ENCODE data around the gene CTNNA2. TPM values are rescaled to one million over a fixed set of nuclear protein-coding genes. Genes with fewer than 3 reads are reported as not detected.

The CTNNA2 gene
- total RNA-seq, 2 donors from 2014 or later, result not detected

GRCh38 chr2:79789811-79790210 lies 277.0 kb downstream of the CTNNA2 start:
- H3K27me3 ChIP-seq, result no peaks in the 10 kb centered on the region
- H3K27ac ChIP-seq, result no peak overlapping the region
- no peaks in the 10 kb centered on the region for H3K36me3 ChIP-seq
- DNase-seq (ENCODE audit: low spot score), result no peak
- TF ChIP-seq, protein P1, sequence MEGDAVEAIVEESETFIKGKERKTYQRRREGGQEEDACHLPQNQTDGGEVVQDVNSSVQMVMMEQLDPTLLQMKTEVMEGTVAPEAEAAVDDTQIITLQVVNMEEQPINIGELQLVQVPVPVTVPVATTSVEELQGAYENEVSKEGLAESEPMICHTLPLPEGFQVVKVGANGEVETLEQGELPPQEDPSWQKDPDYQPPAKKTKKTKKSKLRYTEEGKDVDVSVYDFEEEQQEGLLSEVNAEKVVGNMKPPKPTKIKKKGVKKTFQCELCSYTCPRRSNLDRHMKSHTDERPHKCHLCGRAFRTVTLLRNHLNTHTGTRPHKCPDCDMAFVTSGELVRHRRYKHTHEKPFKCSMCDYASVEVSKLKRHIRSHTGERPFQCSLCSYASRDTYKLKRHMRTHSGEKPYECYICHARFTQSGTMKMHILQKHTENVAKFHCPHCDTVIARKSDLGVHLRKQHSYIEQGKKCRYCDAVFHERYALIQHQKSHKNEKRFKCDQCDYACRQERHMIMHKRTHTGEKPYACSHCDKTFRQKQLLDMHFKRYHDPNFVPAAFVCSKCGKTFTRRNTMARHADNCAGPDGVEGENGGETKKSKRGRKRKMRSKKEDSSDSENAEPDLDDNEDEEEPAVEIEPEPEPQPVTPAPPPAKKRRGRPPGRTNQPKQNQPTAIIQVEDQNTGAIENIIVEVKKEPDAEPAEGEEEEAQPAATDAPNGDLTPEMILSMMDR (IDR thresholded peaks at IDR 0.05), result no peak
- H3K9me3 ChIP-seq, result no peaks in the 10 kb centered on the region
- H3K4me1 ChIP-seq, result no peaks in the 10 kb centered on the region
- no peak overlapping the region for H3K4me3 ChIP-seq

GRCh38 chr2:79792090-79792489 lies 279.2 kb downstream of the CTNNA2 start:
- no peaks in the 10 kb centered on the region for H3K9me3 ChIP-seq
- TF ChIP-seq, protein P1 (IDR thresholded peaks at IDR 0.05), result no peak
- H3K4me3 ChIP-seq, result no peak overlapping the region
- H3K27ac ChIP-seq, result no peak overlapping the region
- no peaks in the 10 kb centered on the region for H3K36me3 ChIP-seq
- H3K4me1 ChIP-seq, result no peaks in the 10 kb centered on the region
- DNase-seq (ENCODE audit: low spot score), result no peak
- H3K27me3 ChIP-seq, result no peaks in the 10 kb centered on the region

- Histone ChIP-seq H3K36me3 (no peaks in the 10 kb centered on the region), H3K9me3 (no peaks in the 10 kb centered on the region), H3K27me3 (no peaks in the 10 kb centered on the region), H3K4me3 (no peak overlapping the region), H3K27ac (no peak overlapping the region), H3K4me1 (no peaks in the 10 kb centered on the region)
- no peak for DNase-seq (ENCODE audit: low spot score)
- TF ChIP-seq, protein P1 (IDR thresholded peaks at IDR 0.05), result no peak
Measured at GRCh38 chr2:79793006-79793405, 280.2 kb downstream of the CTNNA2 start.

- no peak for DNase-seq (ENCODE audit: low spot score)
- Histone ChIP-seq H3K4me3 (no peak overlapping the region), H3K36me3 (no peaks in the 10 kb centered on the region), H3K27ac (no peak overlapping the region), H3K27me3 (no peaks in the 10 kb centered on the region), H3K9me3 (no peaks in the 10 kb centered on the region), H3K4me1 (no peaks in the 10 kb centered on the region)
- TF ChIP-seq, protein P1 (IDR thresholded peaks at IDR 0.05), result no peak
Measured at GRCh38 chr2:79796641-79797040, 283.8 kb downstream of the CTNNA2 start.

- TF ChIP-seq, protein P1 (IDR thresholded peaks at IDR 0.05), result no peak
- Histone ChIP-seq H3K27me3 (no peaks in the 10 kb centered on the region), H3K27ac (no peak overlapping the region), H3K4me3 (no peak overlapping the region), H3K36me3 (no peaks in the 10 kb centered on the region), H3K9me3 (no peaks in the 10 kb centered on the region), H3K4me1 (no peaks in the 10 kb centered on the region)
- DNase-seq (ENCODE audit: low spot score), result no peak
Measured at GRCh38 chr2:79798776-79799175, 285.9 kb downstream of the CTNNA2 start.

DNA sequence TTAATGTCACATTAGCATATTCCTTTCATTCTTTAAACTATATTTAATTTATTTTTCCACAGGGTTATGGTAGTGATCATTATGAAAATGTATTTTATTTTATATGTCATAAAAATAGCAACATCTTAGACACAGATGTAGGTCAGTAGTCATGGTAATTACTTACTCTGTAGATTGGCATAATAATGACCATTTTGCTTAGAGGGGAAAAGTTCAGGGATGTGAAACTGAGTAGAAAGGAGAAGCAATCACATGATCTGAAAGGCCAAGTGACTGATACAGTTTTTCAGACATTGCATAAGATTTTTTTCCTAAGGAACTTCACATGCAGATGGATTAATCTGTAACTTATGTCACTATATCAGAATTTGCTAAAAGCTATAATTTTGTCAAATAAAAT lies 286.9 kb downstream of the CTNNA2 start:
- Histone ChIP-seq H3K36me3 (no peaks in the 10 kb centered on the region), H3K4me1 (no peaks in the 10 kb centered on the region), H3K27ac (no peak overlapping the region), H3K27me3 (no peaks in the 10 kb centered on the region), H3K4me3 (no peak overlapping the region), H3K9me3 (no peaks in the 10 kb centered on the region)
- DNase-seq (ENCODE audit: low spot score), result no peak
- TF ChIP-seq, protein P1 (IDR thresholded peaks at IDR 0.05), result no peak

Measured in right atrium auricular region (tissue), 2 donors.